Left forelimb (tissue), 1 donor: ENCODE data around the gene NAA25.

Source experiments
- DNase-seq: peaks from one replicate; pipeline ENCODE4 v3.0.0-alpha.2; 2018; ENCODE audit warnings: low spot score

Gene NAA25

GRCh38 chr12:112108202-112109079 lies at the start of gene NAA25:
TSS of gene NAA25 (minus strand) at chr12:112108783. CDS start at chr12:112108773, 10 bp downstream.
- DNase-seq, result peak; percentile 93

GRCh38 chr12:112153893-112154219 lies 45.3 kb upstream of the NAA25 start:
- DNase-seq, result no peak

GRCh38 chr12:112153181-112153892 lies 44.8 kb upstream of the NAA25 start:
- DNase-seq, result no peak

GRCh38 chr12:112151766-112152541 lies 43.4 kb upstream of the NAA25 start:
- DNase-seq, result no peak

GRCh38 chr12:112149596-112149995 lies 41.0 kb upstream of the NAA25 start:
- DNase-seq, result no peak

GRCh38 chr12:112148031-112148513 lies 39.5 kb upstream of the NAA25 start:
- no peak for DNase-seq

GRCh38 chr12:112146123-112146522 lies 37.5 kb upstream of the NAA25 start:
- DNase-seq, result no peak

- DNase-seq, result no peak
Measured at GRCh38 chr12:112140728-112141127, 32.1 kb upstream of the NAA25 start.

- no peak for DNase-seq
Measured at GRCh38 chr12:112134731-112135130, 26.1 kb upstream of the NAA25 start.

GRCh38 chr12:112133418-112133817 lies 24.8 kb upstream of the NAA25 start:
- no peak for DNase-seq

- no peak for DNase-seq
Measured at GRCh38 chr12:112131686-112132085, 23.1 kb upstream of the NAA25 start.

GRCh38 chr12:112130441-112130998 lies 21.9 kb upstream of the NAA25 start:
- DNase-seq, result no peak

GRCh38 chr12:112126911-112127310 lies 18.3 kb upstream of the NAA25 start:
- no peak for DNase-seq

- DNase-seq, result no peak
Measured at GRCh38 chr12:112126000-112126438, 17.4 kb upstream of the NAA25 start.

- peak; percentile 100 for DNase-seq
Measured at GRCh38 chr12:112125250-112125999, 16.8 kb upstream of the NAA25 start, which contains the start of gene TRAFD1. TSS of gene TRAFD1 (plus strand) at chr12:112125560. CDS start at chr12:112130523, 4,963 bp downstream.

GRCh38 chr12:112124918-112125249 lies 16.3 kb upstream of the NAA25 start:
- no peak for DNase-seq

GRCh38 chr12:112122823-112123690 lies 14.5 kb upstream of the NAA25 start:
- DNase-seq, result no peak

- DNase-seq, result peak; percentile 75
Measured at GRCh38 chr12:112121780-112122565, 13.4 kb upstream of the NAA25 start.

- DNase-seq, result no peak
Measured at GRCh38 chr12:112117685-112118084, 9.1 kb upstream of the NAA25 start.
